ENCODE data around the gene OR4P4.

DNA sequence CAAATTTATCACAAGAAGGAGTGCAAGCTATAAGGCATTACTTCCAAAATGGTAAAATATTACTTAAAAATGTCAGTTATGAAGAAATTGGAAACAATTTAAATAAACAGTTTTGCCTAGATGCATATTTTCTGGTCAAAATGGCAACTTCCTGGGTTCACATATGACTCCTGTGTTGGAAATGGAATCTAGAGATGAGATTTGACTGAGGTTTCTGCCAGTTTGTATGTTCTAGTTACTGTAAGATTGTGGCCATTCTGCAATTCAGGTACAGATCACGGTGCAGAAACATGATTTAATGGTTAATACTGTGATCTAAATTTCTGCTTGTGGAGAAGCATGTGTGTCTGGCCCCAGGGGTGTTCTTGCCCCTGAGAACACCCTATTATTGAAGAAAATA is 23.7 kb downstream of the OR4P4 start:
- TF ChIP-seq, protein P1, sequence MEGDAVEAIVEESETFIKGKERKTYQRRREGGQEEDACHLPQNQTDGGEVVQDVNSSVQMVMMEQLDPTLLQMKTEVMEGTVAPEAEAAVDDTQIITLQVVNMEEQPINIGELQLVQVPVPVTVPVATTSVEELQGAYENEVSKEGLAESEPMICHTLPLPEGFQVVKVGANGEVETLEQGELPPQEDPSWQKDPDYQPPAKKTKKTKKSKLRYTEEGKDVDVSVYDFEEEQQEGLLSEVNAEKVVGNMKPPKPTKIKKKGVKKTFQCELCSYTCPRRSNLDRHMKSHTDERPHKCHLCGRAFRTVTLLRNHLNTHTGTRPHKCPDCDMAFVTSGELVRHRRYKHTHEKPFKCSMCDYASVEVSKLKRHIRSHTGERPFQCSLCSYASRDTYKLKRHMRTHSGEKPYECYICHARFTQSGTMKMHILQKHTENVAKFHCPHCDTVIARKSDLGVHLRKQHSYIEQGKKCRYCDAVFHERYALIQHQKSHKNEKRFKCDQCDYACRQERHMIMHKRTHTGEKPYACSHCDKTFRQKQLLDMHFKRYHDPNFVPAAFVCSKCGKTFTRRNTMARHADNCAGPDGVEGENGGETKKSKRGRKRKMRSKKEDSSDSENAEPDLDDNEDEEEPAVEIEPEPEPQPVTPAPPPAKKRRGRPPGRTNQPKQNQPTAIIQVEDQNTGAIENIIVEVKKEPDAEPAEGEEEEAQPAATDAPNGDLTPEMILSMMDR (conservative IDR thresholded peaks at IDR 0.05; ENCODE audit: low read length) = no peak
- no peak for TF ChIP-seq EZH2phosphoT487 (IDR thresholded peaks at IDR 0.05; ENCODE audit: borderline replicate concordance)

Measured in Loucy (cell line).